ENCODE measurements around the gene CD9. TPM values are rescaled to one million over a fixed set of nuclear protein-coding genes. Genes with fewer than 3 reads are reported as not detected.

The CD9 gene
- total RNA-seq, 4 donors from 2014 or later = 48.6 to 337 (median 129) TPM

GRCh38 chr12:6253278-6253677 is 53.1 kb downstream of the CD9 start:
- TF ChIP-seq, protein P1, sequence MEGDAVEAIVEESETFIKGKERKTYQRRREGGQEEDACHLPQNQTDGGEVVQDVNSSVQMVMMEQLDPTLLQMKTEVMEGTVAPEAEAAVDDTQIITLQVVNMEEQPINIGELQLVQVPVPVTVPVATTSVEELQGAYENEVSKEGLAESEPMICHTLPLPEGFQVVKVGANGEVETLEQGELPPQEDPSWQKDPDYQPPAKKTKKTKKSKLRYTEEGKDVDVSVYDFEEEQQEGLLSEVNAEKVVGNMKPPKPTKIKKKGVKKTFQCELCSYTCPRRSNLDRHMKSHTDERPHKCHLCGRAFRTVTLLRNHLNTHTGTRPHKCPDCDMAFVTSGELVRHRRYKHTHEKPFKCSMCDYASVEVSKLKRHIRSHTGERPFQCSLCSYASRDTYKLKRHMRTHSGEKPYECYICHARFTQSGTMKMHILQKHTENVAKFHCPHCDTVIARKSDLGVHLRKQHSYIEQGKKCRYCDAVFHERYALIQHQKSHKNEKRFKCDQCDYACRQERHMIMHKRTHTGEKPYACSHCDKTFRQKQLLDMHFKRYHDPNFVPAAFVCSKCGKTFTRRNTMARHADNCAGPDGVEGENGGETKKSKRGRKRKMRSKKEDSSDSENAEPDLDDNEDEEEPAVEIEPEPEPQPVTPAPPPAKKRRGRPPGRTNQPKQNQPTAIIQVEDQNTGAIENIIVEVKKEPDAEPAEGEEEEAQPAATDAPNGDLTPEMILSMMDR (IDR thresholded peaks at IDR 0.05; ENCODE audit: low read depth) = no peak

DNA sequence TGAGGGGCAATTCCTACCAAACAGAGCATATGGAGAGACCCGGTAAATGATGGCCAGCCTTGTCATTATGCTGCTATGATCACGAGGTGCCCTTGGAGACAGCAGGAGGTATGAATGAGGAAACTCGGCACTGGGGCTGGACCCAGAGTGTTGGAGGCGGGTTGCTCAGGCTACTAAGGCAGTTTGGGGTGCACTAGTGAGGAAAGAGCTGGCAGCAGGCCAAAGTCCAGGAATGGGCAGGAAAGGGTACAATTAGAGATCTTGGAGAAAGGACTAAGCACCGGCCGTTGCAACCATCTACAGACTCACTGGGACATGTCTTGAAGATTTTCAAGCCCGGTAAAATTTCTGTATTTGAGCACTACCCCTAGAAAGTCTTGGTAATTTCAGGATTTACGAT is 54.3 kb downstream of the CD9 start:
- TF ChIP-seq, protein P1 (IDR thresholded peaks at IDR 0.05; ENCODE audit: low read depth) = no peak

DNA sequence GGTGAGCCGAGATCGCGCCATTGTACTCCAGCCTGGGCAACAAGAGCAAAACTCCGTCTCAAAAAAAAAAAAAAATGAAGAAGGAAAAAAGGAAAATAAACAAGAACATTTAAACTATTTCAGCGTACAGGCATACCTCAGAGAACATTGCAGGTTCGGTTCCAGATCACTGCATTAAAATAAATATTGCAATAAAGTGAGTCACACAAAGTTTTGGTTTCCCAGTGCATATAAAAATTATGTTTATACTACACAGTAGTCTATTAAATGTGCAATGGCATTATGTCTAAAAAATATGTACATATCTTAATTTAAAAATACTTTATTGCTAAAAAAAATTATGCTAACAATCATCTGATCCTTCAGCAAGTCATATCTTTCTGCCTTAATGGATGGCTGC is 56.8 kb downstream of the CD9 start:
- TF ChIP-seq, protein P1 (IDR thresholded peaks at IDR 0.05; ENCODE audit: low read depth) = no peak

- TF ChIP-seq, protein P1 (IDR thresholded peaks at IDR 0.05; ENCODE audit: low read depth) = no peak
These were observed 62.0 kb downstream of the CD9 start for GRCh38 chr12:6262211-6262610.

DNA sequence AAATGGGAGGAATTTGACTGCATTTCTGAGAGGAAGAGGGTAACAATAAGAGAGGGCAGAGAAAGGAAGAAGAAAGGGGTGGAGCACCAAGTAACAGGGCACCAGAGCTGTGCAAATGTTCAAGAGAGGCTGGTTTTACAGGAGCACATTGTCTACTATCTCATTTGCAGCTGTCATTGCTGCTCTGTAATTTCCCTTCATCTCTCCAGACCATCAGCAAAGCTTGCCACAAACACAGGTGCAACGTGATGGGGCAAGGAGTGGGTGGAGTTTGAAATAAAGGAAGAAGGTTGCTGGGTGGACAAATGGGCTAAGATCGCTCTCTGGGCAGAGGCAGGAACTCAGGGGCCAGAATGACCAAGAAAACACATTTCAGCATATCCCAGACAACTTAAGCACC is 62.4 kb downstream of the CD9 start:
- TF ChIP-seq, protein P1 (IDR thresholded peaks at IDR 0.05; ENCODE audit: low read depth) = no peak

DNA sequence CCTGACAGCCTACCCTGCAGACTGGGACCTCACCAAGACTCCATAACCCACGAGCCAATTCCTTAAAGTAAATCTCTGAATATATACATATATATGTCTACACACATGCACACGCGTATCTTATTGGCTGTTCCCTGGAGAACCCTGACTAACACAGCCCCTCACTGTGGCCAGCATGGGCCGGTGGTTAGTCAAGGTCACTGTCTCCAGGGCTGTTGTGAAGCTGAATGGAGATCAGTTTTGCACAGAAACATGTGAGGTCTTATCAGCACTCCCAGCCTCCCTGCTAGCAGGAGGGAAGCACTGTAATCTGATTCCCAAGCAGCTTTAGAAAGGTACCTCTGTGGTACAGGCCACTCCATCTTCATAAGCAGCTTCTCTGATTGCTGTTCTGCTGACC is 63.7 kb downstream of the CD9 start:
- TF ChIP-seq, protein P1 (IDR thresholded peaks at IDR 0.05; ENCODE audit: low read depth) = no peak

DNA sequence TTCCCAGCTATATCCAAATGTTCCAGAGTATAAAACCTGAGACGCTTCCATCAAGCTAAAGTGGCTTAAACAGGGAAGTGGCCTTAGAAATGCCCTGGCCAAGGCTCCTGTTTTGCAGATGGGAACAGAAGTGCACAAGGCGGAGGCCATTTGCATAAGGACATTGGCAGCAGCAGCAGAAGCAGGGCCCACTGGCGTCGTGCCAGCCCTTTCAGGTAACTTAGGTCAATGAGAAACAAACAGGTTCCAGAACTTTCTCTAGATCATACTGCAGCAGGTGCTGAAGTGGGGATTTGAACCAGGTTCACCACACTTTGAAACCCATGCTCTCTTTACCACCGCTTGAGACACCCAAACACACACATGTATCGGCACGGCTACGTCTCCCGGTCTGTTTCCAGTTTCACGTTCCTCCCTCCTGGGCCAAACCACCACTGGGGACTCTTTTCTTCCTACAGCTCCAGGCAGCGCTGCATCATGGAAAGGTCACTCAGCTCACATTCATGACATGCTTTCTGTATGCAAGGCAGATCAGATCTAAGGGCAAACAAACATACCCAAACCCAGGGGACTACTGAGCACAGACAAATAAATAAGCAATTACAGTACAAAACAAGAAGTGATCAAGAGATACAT is 64.3 kb downstream of the CD9 start:
- TF ChIP-seq, protein P1 (IDR thresholded peaks at IDR 0.05; ENCODE audit: low read depth) = no peak

All from subcutaneous adipose tissue (tissue), 4 donors.